Trophoblast cell (in vitro differentiated cells and primary cell): Measurements from ENCODE around the gene TDG.

Experiments
- DNase-seq, 2 donors: peaks; one replicate each; pipeline ENCODE4 v3.0.0-alpha.2; 2016
- H2AFZ ChIP-seq: 2 replicates; pipeline ENCODE4 v1.6.1; 2013; ENCODE audit warnings: low read length, moderate library complexity, mild to moderate bottlenecking; ENCODE audit not compliant: insufficient read depth, poor library complexity
- H2AK5ac ChIP-seq: 2 replicates; pipeline ENCODE4 v1.6.1; 2013; ENCODE audit warnings: mild to moderate bottlenecking, low read length
- H2BK120ac ChIP-seq: 2 replicates; pipeline ENCODE4 v1.6.1; 2013; ENCODE audit warnings: low read length, mild to moderate bottlenecking, moderate library complexity; ENCODE audit not compliant: insufficient read depth, poor library complexity
- H2BK12ac ChIP-seq: 2 replicates; pipeline ENCODE4 v1.6.1; 2013; ENCODE audit warnings: mild to moderate bottlenecking, low read length, moderate library complexity
- H2BK5ac ChIP-seq: 2 replicates; pipeline ENCODE4 v1.6.1; 2013; ENCODE audit warnings: low read length, low read depth, moderate library complexity, mild to moderate bottlenecking; ENCODE audit not compliant: poor library complexity
- H3K14ac ChIP-seq: 2 replicates; pipeline ENCODE4 v1.6.1; 2013; ENCODE audit warnings: mild to moderate bottlenecking, low read length
- H3K18ac ChIP-seq: 2 replicates; pipeline ENCODE4 v1.6.1; 2013; ENCODE audit warnings: mild to moderate bottlenecking, low read length
- H3K23ac ChIP-seq: 2 replicates; pipeline ENCODE4 v1.6.1; 2013; ENCODE audit warnings: low read length
- H3K27ac ChIP-seq: 2 replicates; pipeline ENCODE4 v1.5.1; 2013; ENCODE audit warnings: low read depth, mild to moderate bottlenecking, inconsistent platforms, low read length, moderate library complexity
- H3K27me3 ChIP-seq: 2 replicates; pipeline ENCODE4 v1.6.1; 2013; ENCODE audit warnings: inconsistent platforms, mild to moderate bottlenecking, low read length, moderate library complexity; ENCODE audit not compliant: insufficient read depth
- H3K36me3 ChIP-seq, 2 experiments: 1 replicate in 1 of 2; 2 replicates in 1 of 2; pipeline ENCODE4 v1.6.1; 2013; ENCODE audit warnings: low read length in 2 of 2, mild to moderate bottlenecking in 2 of 2, moderate library complexity in 1 of 2; ENCODE audit not compliant: insufficient read depth in 2 of 2, control insufficient read depth in 1 of 2
- H3K4ac ChIP-seq: 2 replicates; pipeline ENCODE4 v1.6.1; 2013; ENCODE audit warnings: low read depth, mild to moderate bottlenecking, low read length, moderate library complexity
- H3K4me1 ChIP-seq, 2 experiments: 1 replicate in 1 of 2; 2 replicates in 1 of 2; pipeline ENCODE4 v1.6.1; 2013; ENCODE audit warnings: low read length in 2 of 2, mild to moderate bottlenecking in 2 of 2, moderate library complexity in 1 of 2; ENCODE audit not compliant: insufficient read depth in 2 of 2, control insufficient read depth in 1 of 2
- H3K4me2 ChIP-seq: 2 replicates; pipeline ENCODE4 v1.6.1; 2013; ENCODE audit warnings: inconsistent platforms, mild to moderate bottlenecking, low read length, moderate library complexity
- H3K4me3 ChIP-seq: 2 replicates; pipeline ENCODE4 v1.5.1; 2013; ENCODE audit warnings: mild to moderate bottlenecking, low read depth, low read length, inconsistent platforms
- H3K79me1 ChIP-seq: one replicate; pipeline ENCODE4 v1.6.1; 2013; ENCODE audit warnings: low read length
- H3K79me2 ChIP-seq: 2 replicates; pipeline ENCODE4 v1.6.1; 2013; ENCODE audit warnings: low read length, mild to moderate bottlenecking; ENCODE audit not compliant: control insufficient read depth, insufficient read depth, poor library complexity
- H3K9ac ChIP-seq: 2 replicates; pipeline ENCODE4 v1.6.1; 2013; ENCODE audit warnings: mild to moderate bottlenecking, low read length
- H3K9me3 ChIP-seq: 2 replicates; pipeline ENCODE4 v1.6.1; 2013; ENCODE audit warnings: low read depth, mild to moderate bottlenecking, control low read depth, inconsistent platforms, low read length; ENCODE audit not compliant: insufficient read depth
- H4K12ac ChIP-seq: 2 replicates; pipeline ENCODE4 v1.6.1; 2013; ENCODE audit warnings: low read depth, mild to moderate bottlenecking, low read length, moderate library complexity
- H4K8ac ChIP-seq: 2 replicates; pipeline ENCODE4 v1.6.1; 2013; ENCODE audit warnings: low read depth, mild to moderate bottlenecking, low read length, moderate library complexity
- H4K91ac ChIP-seq: one replicate; pipeline ENCODE4 v1.6.1; 2013; ENCODE audit warnings: low read depth, mild to moderate bottlenecking, low read length, moderate library complexity
- WGBS: extraction: QIAGEN DNeasy Blood & Tissue Kit; methylation state at CpG from one replicate; pipeline ENCODE4 v1.1.7; 2013; ENCODE audit warnings: missing lambda C conversion rate; ENCODE audit not compliant: insufficient read length, insufficient coverage; ENCODE audit errors: extremely low coverage; 5-methylcytosine and 5-hydroxymethylcytosine counted together

Gene TDG

DNA sequence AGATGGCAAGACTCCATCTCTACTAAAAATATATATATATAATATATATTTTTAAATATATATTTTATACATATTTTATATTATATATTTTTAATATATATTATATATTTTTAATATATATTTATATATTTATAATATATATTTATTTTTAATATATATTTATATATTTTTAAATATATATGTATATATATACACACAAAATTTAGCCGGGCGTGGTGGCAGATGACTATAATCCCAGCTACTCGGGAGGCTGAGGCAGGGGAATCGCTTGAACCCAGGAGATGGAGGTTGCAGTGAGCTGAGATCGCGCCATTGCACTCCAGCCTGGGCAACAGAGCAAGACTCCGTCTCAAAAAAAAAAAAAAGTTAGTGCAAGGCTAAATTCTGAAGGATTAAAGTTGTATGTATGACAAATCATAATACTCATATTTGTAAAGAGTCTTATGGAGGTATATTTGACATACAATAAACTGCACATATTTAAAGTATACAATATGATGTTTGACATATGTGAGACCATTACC is 7.7 kb upstream of the TDG start:
- no peak overlapping the region for H4K12ac ChIP-seq
- H3K27ac ChIP-seq = peak overlapping the region; percentile 92
- H2BK12ac ChIP-seq = no peak overlapping the region
- H4K8ac ChIP-seq = peak overlapping the region; percentile 86
- H3K14ac ChIP-seq = no peak overlapping the region
- H3K79me2 ChIP-seq = peaks cover 4% of the 10 kb centered on the region
- no peak overlapping the region for H3K23ac ChIP-seq
- H4K91ac ChIP-seq = no peak overlapping the region
- no peaks in the 10 kb centered on the region for H3K27me3 ChIP-seq
- H2AFZ ChIP-seq = no peak overlapping the region
- DNase-seq = no peak
- H2BK120ac ChIP-seq = no peak overlapping the region
- peaks cover 7% of the 10 kb centered on the region for H3K79me1 ChIP-seq
- peak overlapping the region; percentile 89 for H3K4me2 ChIP-seq
- peaks cover 3 to 4% of the 10 kb centered on the region in 2 experiments for H3K4me1 ChIP-seq
- no peak overlapping the region for H2AK5ac ChIP-seq
- no peaks in the 10 kb centered on the region for H3K9me3 ChIP-seq
- H3K4ac ChIP-seq = no peak overlapping the region
- no peak overlapping the region for H3K9ac ChIP-seq
- H2BK5ac ChIP-seq = no peak overlapping the region
- H3K36me3 ChIP-seq = peaks cover 0 to 2% of the 10 kb centered on the region in 2 experiments
- WGBS = no CpG with 5 or more reads among the region's 7 CpGs
- H3K18ac ChIP-seq = no peak overlapping the region
- H3K4me3 ChIP-seq = no peak overlapping the region

DNA sequence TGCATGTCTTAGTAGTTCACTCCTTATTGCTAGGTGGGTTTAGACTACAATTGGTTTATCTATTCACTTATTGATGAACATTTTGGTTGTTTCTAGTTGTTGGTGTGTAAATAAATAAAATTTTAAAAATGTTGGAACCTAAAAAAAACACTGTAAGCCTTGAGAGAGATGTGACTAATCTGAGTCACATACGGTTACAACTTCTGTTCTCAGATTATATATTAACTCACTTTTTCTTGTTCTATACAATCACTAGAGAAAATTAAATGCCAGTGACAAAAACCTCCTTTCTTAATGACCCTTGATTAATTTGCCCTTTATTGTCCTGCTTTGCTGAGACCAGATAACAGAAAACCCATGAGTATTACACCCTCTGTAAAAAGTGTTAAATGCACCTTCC is 7.1 kb upstream of the TDG start:
- Histone ChIP-seq H3K79me1 (peaks cover 7% of the 10 kb centered on the region), H2AFZ (no peak overlapping the region), H3K18ac (no peak overlapping the region), H3K27ac (no peak overlapping the region), H2BK5ac (no peak overlapping the region), H4K91ac (no peak overlapping the region), H4K12ac (no peak overlapping the region), H2BK120ac (no peak overlapping the region), H3K23ac (no peak overlapping the region), H3K79me2 (peaks cover 4% of the 10 kb centered on the region), H3K4ac (no peak overlapping the region), H3K9me3 (no peaks in the 10 kb centered on the region), H3K4me1 (peaks cover 3 to 4% of the 10 kb centered on the region in 2 experiments), H3K36me3 (peaks cover 0 to 2% of the 10 kb centered on the region in 2 experiments), H2BK12ac (no peak overlapping the region), H3K4me3 (no peak overlapping the region), H3K4me2 (no peak overlapping the region), H3K9ac (no peak overlapping the region), H3K14ac (no peak overlapping the region), H2AK5ac (no peak overlapping the region), H4K8ac (no peak overlapping the region), H3K27me3 (no peaks in the 10 kb centered on the region)
- WGBS = no CpG with 5 or more reads among the region's 1 CpG
- DNase-seq = no peak

DNA sequence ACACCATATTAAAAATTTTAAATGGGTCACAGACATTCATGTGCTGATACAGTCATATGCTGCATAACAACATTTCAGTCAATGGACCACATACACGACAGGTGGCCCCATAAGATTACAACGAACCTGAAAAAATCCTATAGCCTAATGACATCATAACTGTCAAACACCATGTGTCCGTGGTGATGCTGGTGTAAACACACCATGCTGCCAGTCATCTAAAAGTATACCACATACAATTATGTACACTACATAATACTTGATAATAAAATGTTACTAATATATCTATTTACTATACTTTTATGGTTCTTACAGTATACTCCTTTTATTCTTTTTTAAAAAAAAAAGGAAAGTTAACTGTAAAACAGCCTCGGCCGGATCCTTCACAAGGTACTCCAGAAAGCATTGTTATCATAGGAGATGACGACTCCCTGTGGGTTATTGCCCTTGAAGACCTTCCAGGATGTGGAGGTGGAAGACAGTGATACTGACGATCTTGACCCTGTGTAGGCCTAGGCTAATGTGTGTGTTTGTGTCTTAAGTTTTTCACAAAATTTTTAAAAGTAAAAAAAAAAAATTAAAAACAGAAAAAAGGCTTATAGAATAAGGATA is 5.0 kb upstream of the TDG start:
- peaks cover 10% of the 10 kb centered on the region for H3K79me1 ChIP-seq
- no peak overlapping the region for H2AK5ac ChIP-seq
- H3K9ac ChIP-seq = no peak overlapping the region
- no peak overlapping the region for H4K12ac ChIP-seq
- H3K9me3 ChIP-seq = no peaks in the 10 kb centered on the region
- H3K27ac ChIP-seq = no peak overlapping the region
- DNase-seq = no peak
- H4K91ac ChIP-seq = no peak overlapping the region
- H3K4me2 ChIP-seq = no peak overlapping the region
- H3K14ac ChIP-seq = no peak overlapping the region
- no CpG with 5 or more reads among the region's 7 CpGs for WGBS
- no peak overlapping the region for H2AFZ ChIP-seq
- no peak overlapping the region for H3K23ac ChIP-seq
- no peak overlapping the region for H3K18ac ChIP-seq
- H3K4me3 ChIP-seq = no peak overlapping the region
- H2BK120ac ChIP-seq = no peak overlapping the region
- peaks cover 7 to 8% of the 10 kb centered on the region in 2 experiments for H3K4me1 ChIP-seq
- no peak overlapping the region for H2BK12ac ChIP-seq
- H4K8ac ChIP-seq = no peak overlapping the region
- peaks cover 9% of the 10 kb centered on the region for H3K79me2 ChIP-seq
- no peaks in the 10 kb centered on the region for H3K27me3 ChIP-seq
- H3K36me3 ChIP-seq = no peaks in the 10 kb centered on the region
- no peak overlapping the region for H2BK5ac ChIP-seq
- H3K4ac ChIP-seq = no peak overlapping the region

DNA sequence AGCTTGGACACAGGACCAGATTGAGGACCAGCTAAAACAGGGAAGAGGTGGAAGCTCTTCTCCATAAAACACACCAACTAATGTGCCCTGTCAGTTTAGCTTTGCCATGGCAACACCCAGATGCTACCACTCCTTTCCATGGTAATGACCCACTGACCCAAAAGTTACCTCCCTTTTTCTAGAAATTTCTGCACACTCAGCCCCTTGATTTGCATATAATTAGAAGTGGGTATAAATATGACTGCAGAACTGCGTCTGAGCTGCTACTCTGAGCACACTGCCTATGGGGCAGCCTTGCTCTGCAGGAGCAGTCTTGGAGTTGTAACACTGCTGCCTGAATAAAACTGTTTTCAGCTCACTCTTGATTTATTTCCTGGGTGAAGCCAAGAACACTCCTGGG is 3.2 kb upstream of the TDG start:
- H4K8ac ChIP-seq = no peak overlapping the region
- peaks cover 11% of the 10 kb centered on the region for H3K79me2 ChIP-seq
- H2BK12ac ChIP-seq = no peak overlapping the region
- H3K4me3 ChIP-seq = no peak overlapping the region
- no peak overlapping the region for H3K27ac ChIP-seq
- no peaks in the 10 kb centered on the region for H3K9me3 ChIP-seq
- no peak overlapping the region for H3K4ac ChIP-seq
- no peak for DNase-seq
- no peak overlapping the region for H3K14ac ChIP-seq
- no peak overlapping the region for H2BK120ac ChIP-seq
- H3K23ac ChIP-seq = no peak overlapping the region
- no CpG with 5 or more reads among the region's 1 CpG for WGBS
- H3K9ac ChIP-seq = no peak overlapping the region
- no peak overlapping the region for H4K12ac ChIP-seq
- H3K27me3 ChIP-seq = no peaks in the 10 kb centered on the region
- no peak overlapping the region for H2AK5ac ChIP-seq
- H4K91ac ChIP-seq = no peak overlapping the region
- H3K79me1 ChIP-seq = peaks cover 8% of the 10 kb centered on the region
- no peak overlapping the region for H2BK5ac ChIP-seq
- H3K4me2 ChIP-seq = no peak overlapping the region
- no peak overlapping the region for H3K18ac ChIP-seq
- peaks cover 4 to 5% of the 10 kb centered on the region in 2 experiments for H3K4me1 ChIP-seq
- H2AFZ ChIP-seq = no peak overlapping the region
- H3K36me3 ChIP-seq = no peaks in the 10 kb centered on the region
